Measurements from ENCODE around the gene HSD11B1.

HSD11B1 gene

DNA sequence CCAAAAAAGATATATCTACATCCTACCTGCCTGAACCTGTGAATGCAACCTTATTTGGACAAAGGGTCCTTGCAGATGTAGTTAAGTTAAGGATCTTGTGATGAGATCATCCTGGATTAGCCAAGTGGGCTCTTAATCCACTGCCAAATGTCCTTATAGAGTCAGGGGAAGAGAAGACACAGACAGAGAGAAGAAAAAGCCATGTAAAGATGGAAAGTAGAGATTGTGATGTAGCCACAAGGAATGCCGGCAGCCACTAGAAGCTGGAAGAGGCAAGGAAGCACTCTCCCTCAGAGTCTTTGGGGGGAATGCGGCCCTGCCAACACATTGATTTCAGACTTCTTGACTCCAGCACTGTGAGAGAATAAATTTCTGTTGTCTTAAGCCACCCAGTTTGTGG is 16.2 kb downstream of the HSD11B1 start:
- no peaks in the 10 kb centered on the region for H3F3A ChIP-seq (ENCODE audit: insufficient read depth, low read length)
- H3K4me2 ChIP-seq (ENCODE audit: low read depth, low read length): no peak overlapping the region
- H2AFZ ChIP-seq (ENCODE audit: low read length): no peak overlapping the region
- H3K9me2 ChIP-seq (replicated peaks; ENCODE audit: insufficient read depth, low read length): no peaks in the 10 kb centered on the region
- TF ChIP-seq EZH2phosphoT487 (IDR thresholded peaks at IDR 0.05; ENCODE audit: low read length) (no peak), CTCF (IDR thresholded peaks at IDR 0.05; ENCODE audit: low read length) (no peak), EZH2 (optimal IDR thresholded peaks at IDR 0.05; ENCODE audit: low read depth, low read length) (no peak)
- no peaks in the 10 kb centered on the region for H3K79me2 ChIP-seq (ENCODE audit: low read length)
- H3K27ac ChIP-seq (ENCODE audit: low read length): no peak overlapping the region
- no peak overlapping the region for H3K4me3 ChIP-seq (ENCODE audit: low read length)
- DNase-seq: no peak
- no peak overlapping the region for H3K9ac ChIP-seq (ENCODE audit: low read length)
- no peaks in the 10 kb centered on the region for H4K20me1 ChIP-seq (ENCODE audit: insufficient read depth, low read length)
- H3K9me3 ChIP-seq (replicated peaks; ENCODE audit: insufficient read depth, low read length): no peaks in the 10 kb centered on the region
- H3K4me1 ChIP-seq (ENCODE audit: low read length): 0 out of 2 replicates have a peak, but pooled peaks cover 6% of the 10 kb centered on the region
- no peaks in the 10 kb centered on the region for H3K36me3 ChIP-seq (replicated peaks; ENCODE audit: insufficient read depth, low read length)
- H3K27me3 ChIP-seq (replicated peaks; ENCODE audit: insufficient read depth, low read length): no peaks in the 10 kb centered on the region

- no peak for DNase-seq
- Histone ChIP-seq H3K9me3 (replicated peaks; ENCODE audit: insufficient read depth, low read length) (no peaks in the 10 kb centered on the region), H3K27me3 (replicated peaks; ENCODE audit: insufficient read depth, low read length) (no peaks in the 10 kb centered on the region), H3K4me1 (ENCODE audit: low read length) (0 out of 2 replicates have a peak, but pooled peaks cover 6% of the 10 kb centered on the region), H3K79me2 (ENCODE audit: low read length) (no peaks in the 10 kb centered on the region), H3K27ac (ENCODE audit: low read length) (no peak overlapping the region), H3K4me2 (ENCODE audit: low read depth, low read length) (no peak overlapping the region), H3K9me2 (replicated peaks; ENCODE audit: insufficient read depth, low read length) (no peaks in the 10 kb centered on the region), H3F3A (ENCODE audit: insufficient read depth, low read length) (no peaks in the 10 kb centered on the region), H3K9ac (ENCODE audit: low read length) (no peak overlapping the region), H3K36me3 (replicated peaks; ENCODE audit: insufficient read depth, low read length) (no peaks in the 10 kb centered on the region), H4K20me1 (ENCODE audit: insufficient read depth, low read length) (no peaks in the 10 kb centered on the region), H3K4me3 (ENCODE audit: low read length) (no peak overlapping the region), H2AFZ (ENCODE audit: low read length) (no peak overlapping the region)
- TF ChIP-seq EZH2phosphoT487 (IDR thresholded peaks at IDR 0.05; ENCODE audit: low read length) (no peak), CTCF (IDR thresholded peaks at IDR 0.05; ENCODE audit: low read length) (no peak), EZH2 (optimal IDR thresholded peaks at IDR 0.05; ENCODE audit: low read depth, low read length) (no peak)
Observed at GRCh38 chr1:209721323-209721722, 16.7 kb downstream of the HSD11B1 start.

DNA sequence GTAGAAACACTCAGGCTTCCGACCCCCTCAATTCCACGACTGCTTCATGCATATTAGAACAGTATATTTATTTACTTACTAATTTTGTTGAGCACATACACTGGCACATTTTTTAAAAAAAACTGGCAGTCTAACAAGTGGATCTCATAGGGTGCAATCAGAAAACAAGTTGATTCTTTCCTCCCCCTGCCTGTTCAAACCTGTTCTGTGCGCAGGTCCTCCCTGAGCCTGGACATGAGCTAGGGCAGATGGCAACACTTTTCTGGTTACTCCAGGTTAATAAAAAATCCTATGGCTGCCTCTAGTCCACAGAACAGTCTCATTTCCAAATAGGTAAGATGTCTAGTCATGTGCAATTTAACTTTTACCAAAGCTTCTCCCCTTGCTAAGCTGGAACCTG is 18.6 kb downstream of the HSD11B1 start:
- DNase-seq: no peak
- Histone ChIP-seq H3K4me2 (ENCODE audit: low read depth, low read length) (no peak overlapping the region), H3K9me3 (replicated peaks; ENCODE audit: insufficient read depth, low read length) (no peaks in the 10 kb centered on the region), H3K9me2 (replicated peaks; ENCODE audit: insufficient read depth, low read length) (no peaks in the 10 kb centered on the region), H3K36me3 (replicated peaks; ENCODE audit: insufficient read depth, low read length) (no peaks in the 10 kb centered on the region), H3K4me1 (ENCODE audit: low read length) (0 out of 2 replicates have a peak, but pooled peaks cover 2% of the 10 kb centered on the region), H4K20me1 (ENCODE audit: insufficient read depth, low read length) (no peaks in the 10 kb centered on the region), H2AFZ (ENCODE audit: low read length) (no peak overlapping the region), H3K27ac (ENCODE audit: low read length) (no peak overlapping the region), H3K27me3 (replicated peaks; ENCODE audit: insufficient read depth, low read length) (no peaks in the 10 kb centered on the region), H3K4me3 (ENCODE audit: low read length) (no peak overlapping the region), H3K79me2 (ENCODE audit: low read length) (no peaks in the 10 kb centered on the region), H3K9ac (ENCODE audit: low read length) (no peak overlapping the region), H3F3A (ENCODE audit: insufficient read depth, low read length) (no peaks in the 10 kb centered on the region)
- TF ChIP-seq EZH2 (optimal IDR thresholded peaks at IDR 0.05; ENCODE audit: low read depth, low read length) (no peak), EZH2phosphoT487 (IDR thresholded peaks at IDR 0.05; ENCODE audit: low read length) (no peak), CTCF (IDR thresholded peaks at IDR 0.05; ENCODE audit: low read length) (no peak)
